ENCODE measurements around the gene IDH3G. TPM values are rescaled to one million over a fixed set of nuclear protein-coding genes. Genes with fewer than 3 reads are reported as not detected.

IDH3G gene
- total and polyA plus RNA-seq, 2 experiments from 2014 or later: 99.8 to 110 TPM

DNA sequence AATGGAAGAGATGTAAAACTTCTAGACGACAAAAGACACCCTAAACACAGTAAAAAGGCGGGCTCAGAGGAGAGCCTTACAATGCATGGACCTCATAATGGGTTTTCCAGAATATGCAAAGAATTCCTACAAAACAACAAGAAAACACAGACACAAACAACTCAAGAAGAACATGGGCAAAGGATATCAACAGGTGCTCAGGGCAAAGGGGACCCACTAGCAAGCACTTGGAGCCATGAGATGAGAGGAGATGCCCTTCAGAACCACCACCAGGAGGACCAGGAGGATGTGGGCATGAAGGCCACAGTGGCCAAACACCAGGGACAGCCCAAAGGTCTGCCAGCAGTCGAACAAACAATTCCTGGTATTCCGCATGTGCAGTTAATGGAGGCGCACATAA is 19.0 kb upstream of the IDH3G start:
- H3K4me1 ChIP-seq (ENCODE audit: low read depth): no peaks in the 10 kb centered on the region
- no peak overlapping the region for H3K4me3 ChIP-seq
- TF ChIP-seq, protein P1, sequence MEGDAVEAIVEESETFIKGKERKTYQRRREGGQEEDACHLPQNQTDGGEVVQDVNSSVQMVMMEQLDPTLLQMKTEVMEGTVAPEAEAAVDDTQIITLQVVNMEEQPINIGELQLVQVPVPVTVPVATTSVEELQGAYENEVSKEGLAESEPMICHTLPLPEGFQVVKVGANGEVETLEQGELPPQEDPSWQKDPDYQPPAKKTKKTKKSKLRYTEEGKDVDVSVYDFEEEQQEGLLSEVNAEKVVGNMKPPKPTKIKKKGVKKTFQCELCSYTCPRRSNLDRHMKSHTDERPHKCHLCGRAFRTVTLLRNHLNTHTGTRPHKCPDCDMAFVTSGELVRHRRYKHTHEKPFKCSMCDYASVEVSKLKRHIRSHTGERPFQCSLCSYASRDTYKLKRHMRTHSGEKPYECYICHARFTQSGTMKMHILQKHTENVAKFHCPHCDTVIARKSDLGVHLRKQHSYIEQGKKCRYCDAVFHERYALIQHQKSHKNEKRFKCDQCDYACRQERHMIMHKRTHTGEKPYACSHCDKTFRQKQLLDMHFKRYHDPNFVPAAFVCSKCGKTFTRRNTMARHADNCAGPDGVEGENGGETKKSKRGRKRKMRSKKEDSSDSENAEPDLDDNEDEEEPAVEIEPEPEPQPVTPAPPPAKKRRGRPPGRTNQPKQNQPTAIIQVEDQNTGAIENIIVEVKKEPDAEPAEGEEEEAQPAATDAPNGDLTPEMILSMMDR (IDR thresholded peaks at IDR 0.05; ENCODE audit: low read depth, low read length): no peak
- no peak for DNase-seq (ENCODE audit: low read depth in 1 of 2, low spot score in 1 of 2)
- no peaks in the 10 kb centered on the region for H3K27me3 ChIP-seq
- H3K9me3 ChIP-seq (ENCODE audit: low read depth): no peaks in the 10 kb centered on the region
- H3K27ac ChIP-seq: no peak overlapping the region
- no peaks in the 10 kb centered on the region for H3K36me3 ChIP-seq

DNA sequence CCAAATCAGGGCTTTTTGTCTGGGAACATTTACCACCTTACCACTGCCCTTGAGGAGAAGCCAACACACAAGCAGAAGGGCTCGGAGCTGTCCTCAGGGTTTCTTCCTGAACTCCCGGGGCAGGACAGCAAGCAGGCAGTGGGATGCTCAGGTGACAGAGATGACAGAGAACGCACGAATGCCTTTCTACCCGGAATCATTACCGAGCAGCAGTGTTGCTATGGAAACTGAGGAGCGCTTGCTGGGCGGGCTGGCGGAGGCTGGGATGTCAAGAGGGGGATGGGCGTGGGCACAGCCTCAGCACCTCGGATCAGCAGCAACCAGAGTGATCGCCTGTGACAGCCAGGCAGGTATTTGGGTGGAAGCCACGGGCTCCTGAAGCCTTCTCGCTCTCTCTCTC is 18.0 kb upstream of the IDH3G start:
- TF ChIP-seq, protein P1 (IDR thresholded peaks at IDR 0.05; ENCODE audit: low read depth, low read length): no peak
- no peaks in the 10 kb centered on the region for H3K27me3 ChIP-seq
- no peak for DNase-seq (ENCODE audit: low read depth in 1 of 2, low spot score in 1 of 2)
- H3K4me3 ChIP-seq: no peak overlapping the region
- no peak overlapping the region for H3K27ac ChIP-seq
- no peaks in the 10 kb centered on the region for H3K4me1 ChIP-seq (ENCODE audit: low read depth)
- no peaks in the 10 kb centered on the region for H3K36me3 ChIP-seq
- H3K9me3 ChIP-seq (ENCODE audit: low read depth): no peaks in the 10 kb centered on the region

DNA sequence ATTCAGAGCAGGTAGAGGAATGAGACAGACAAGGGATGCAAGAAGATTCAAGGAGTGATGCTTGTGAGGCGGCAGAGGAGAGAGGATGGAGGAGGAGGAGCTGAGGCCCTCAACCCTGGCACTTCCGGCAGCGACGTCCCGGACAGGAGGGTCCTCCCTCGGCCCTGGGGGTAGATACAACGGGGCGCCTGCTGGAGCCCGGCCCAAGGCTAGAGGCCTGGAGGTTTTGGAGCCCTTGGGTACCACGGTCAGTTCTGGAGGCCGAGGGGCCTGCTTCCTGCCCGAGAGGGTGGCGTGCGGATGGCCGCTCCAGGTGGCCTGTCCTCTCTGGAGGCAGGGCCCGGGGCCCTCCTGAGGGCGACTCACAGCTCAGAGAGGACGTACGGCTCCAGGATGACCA is 13.8 kb upstream of the IDH3G start:
- DNase-seq (ENCODE audit: low read depth in 1 of 2, low spot score in 1 of 2): no peak
- Histone ChIP-seq H3K27me3 (no peaks in the 10 kb centered on the region), H3K4me3 (no peak overlapping the region), H3K4me1 (ENCODE audit: low read depth) (no peaks in the 10 kb centered on the region), H3K36me3 (no peaks in the 10 kb centered on the region), H3K9me3 (ENCODE audit: low read depth) (no peaks in the 10 kb centered on the region), H3K27ac (no peak overlapping the region)
- TF ChIP-seq, protein P1 (IDR thresholded peaks at IDR 0.05; ENCODE audit: low read depth, low read length): no peak

DNA sequence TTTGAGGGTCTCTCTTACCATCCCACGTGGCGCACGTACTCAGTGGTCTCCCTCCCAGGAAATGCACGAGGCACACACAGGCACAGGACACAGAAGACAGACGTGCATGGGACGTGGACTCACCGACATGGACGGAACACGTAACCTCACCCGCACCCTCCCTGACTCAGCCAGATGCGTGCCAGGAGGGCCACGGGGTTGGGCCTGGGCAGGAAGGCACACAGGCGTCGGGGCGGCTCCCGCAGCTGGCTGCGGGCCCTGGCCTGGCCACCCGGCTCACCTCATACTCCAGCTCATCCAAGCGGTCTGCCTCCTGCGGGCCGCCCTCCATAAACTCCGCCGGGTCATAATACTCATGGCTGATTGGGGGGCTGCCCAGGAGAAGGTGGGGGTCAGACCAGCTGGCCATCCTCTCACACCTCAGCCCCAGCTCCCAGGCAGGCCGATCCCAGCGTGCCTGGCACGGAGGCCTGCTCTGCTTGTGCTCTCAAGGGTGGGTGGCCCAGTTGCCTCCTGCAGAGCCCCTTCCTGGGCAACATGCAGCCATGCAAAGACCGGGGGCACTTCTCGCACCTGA is 12.9 kb upstream of the IDH3G start:
- Histone ChIP-seq H3K27ac (no peak overlapping the region), H3K4me3 (no peak overlapping the region), H3K9me3 (ENCODE audit: low read depth) (no peaks in the 10 kb centered on the region), H3K36me3 (no peaks in the 10 kb centered on the region), H3K4me1 (ENCODE audit: low read depth) (no peaks in the 10 kb centered on the region), H3K27me3 (no peaks in the 10 kb centered on the region)
- TF ChIP-seq, protein P1 (IDR thresholded peaks at IDR 0.05; ENCODE audit: low read depth, low read length): no peak
- no peak for DNase-seq (ENCODE audit: low read depth in 1 of 2, low spot score in 1 of 2)

DNA sequence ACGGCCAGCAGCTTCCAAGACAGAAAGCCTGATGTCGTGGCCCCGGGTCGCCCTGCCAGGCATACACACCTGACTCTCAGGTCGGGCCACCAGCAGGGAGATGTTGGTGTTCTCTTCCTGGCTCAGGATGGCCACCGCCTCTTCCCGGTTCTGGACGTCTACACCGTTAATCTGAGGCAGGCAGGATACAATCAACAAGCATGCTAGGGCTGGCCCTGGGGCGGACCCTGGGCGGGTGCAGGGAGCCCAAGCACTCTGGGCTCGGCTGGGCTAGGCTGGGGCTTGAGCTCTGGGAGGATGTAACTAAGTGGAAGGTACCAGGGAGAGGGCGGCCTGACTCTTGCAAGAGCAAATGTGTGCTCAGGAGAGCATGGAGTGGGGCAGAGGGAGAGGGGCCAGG is 11.3 kb upstream of the IDH3G start:
- Histone ChIP-seq H3K27me3 (no peaks in the 10 kb centered on the region), H3K4me1 (ENCODE audit: low read depth) (no peaks in the 10 kb centered on the region), H3K27ac (no peak overlapping the region), H3K36me3 (no peaks in the 10 kb centered on the region), H3K4me3 (no peak overlapping the region), H3K9me3 (ENCODE audit: low read depth) (no peaks in the 10 kb centered on the region)
- TF ChIP-seq, protein P1 (IDR thresholded peaks at IDR 0.05; ENCODE audit: low read depth, low read length): no peak
- no peak for DNase-seq (ENCODE audit: low read depth in 1 of 2, low spot score in 1 of 2)

DNA sequence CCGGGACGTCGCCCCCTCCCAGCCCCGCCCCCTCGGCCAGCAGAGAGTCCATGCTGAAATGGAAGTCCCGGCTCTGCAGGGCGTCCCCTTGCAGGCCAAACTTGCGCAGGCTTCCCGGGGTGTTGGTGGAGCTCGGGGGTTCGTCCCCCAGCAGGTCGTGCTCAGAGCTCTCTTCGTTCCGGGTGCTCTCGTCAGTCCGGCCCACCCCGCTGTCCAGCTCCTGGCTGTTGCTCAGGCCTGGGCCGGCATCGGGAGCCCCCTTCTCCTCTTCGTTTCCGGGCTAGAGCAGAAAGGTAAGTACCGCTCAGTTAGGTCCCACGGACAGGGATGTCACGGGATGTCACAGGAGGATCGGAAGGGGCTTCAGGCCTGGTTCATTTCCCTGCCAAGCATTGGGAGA is 10.4 kb upstream of the IDH3G start:
- TF ChIP-seq, protein P1 (IDR thresholded peaks at IDR 0.05; ENCODE audit: low read depth, low read length): no peak
- no peak for DNase-seq (ENCODE audit: low read depth in 1 of 2, low spot score in 1 of 2)
- Histone ChIP-seq H3K36me3 (no peaks in the 10 kb centered on the region), H3K4me1 (ENCODE audit: low read depth) (no peaks in the 10 kb centered on the region), H3K27ac (no peak overlapping the region), H3K4me3 (no peak overlapping the region), H3K27me3 (no peaks in the 10 kb centered on the region), H3K9me3 (ENCODE audit: low read depth) (no peaks in the 10 kb centered on the region)
